HG03060 (cell line): ENCODE results near the gene RIOX2.

Experiments used
- ATAC-seq: cut with Tn5 transposase; IDR thresholded peaks from one replicate; pipeline ENCODE4 v1.9.1; 2021; ENCODE audit warnings: low read depth, moderate number of reproducible peaks; ENCODE audit not compliant: unreplicated experiment

Gene RIOX2

DNA sequence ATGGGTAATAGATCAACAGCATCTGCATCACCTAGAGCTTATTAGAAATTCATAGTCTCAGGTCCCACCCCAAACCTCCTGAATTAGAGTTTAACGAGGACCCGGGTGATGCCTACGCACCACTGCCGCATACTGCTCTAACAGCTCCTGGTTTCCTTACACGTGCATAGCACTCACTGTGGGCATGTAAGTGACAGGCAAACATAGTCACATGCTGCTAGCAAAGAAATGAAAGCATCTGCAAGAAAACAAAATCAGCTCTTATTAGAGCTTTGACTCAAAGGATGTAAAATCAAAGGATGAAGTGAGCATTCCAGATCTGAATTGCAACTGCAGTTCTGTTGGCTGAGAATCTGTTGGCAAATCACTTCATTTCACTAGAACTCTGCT, 19.1 kb upstream of the RIOX2 start:
- no peak for ATAC-seq

DNA sequence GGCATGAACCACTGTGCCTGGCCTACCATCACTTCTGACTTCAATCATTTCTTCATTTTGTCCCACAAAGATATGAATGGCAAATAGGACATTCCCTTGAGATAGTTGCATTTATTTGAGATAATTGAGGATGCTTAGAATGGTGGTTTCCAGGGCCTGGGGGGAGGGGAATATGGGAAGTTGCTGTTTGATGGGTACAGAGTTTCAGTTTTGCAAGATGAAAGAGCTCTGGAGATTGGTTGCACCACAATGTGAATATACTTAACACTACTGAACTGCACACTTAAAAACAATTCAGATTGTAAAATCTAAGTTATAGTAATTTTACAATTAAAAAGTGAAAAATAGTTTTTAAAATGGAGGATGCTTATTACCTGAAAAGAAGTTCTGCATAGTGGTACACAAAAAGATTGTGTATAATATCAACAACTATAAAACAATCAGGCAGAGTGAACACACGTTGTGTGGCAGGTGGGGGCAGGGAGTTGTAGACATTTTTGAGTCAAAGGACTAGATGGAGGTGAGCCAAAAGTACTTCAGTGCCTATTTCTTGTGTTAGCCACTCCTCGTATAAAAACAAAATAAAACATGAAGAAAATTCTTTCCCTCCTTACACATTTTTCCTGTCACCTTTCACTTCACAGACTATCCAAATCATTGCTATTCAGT, 18.5 kb upstream of the RIOX2 start:
- ATAC-seq = no peak

- ATAC-seq = no peak
Observed at GRCh38 chr3:97988784-97989568, 16.7 kb upstream of the RIOX2 start.

- ATAC-seq = no peak
Observed at GRCh38 chr3:97987306-97987705, 15.1 kb upstream of the RIOX2 start.

DNA sequence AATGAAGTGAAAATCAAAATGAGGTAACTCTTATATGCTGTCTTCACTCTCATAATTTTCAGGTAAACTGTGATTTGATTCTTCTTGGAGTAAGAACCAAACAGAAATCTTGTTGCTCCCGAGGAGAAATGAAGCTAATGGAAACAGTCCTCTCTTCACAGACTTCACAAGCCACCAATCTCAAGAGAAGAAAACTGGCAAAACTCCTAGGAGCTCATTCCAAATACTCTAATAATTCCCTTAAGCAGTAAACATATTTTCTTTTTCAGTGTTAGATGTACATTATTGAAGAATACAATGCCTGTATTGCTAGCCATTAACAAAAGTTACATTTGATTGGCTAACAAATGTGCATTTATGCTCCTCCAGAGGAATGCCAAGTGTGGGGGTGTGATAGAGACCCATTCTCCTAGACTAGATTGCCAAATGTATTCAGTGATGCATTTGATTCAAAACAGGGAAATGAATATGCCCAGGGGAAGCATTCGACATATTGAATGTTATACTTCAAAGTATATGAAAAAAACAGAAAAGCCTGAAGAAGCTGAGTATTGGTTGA, 11.8 kb upstream of the RIOX2 start:
- no peak for ATAC-seq

GRCh38 chr3:97981886-97982285, 9.7 kb upstream of the RIOX2 start:
- ATAC-seq = no peak

DNA sequence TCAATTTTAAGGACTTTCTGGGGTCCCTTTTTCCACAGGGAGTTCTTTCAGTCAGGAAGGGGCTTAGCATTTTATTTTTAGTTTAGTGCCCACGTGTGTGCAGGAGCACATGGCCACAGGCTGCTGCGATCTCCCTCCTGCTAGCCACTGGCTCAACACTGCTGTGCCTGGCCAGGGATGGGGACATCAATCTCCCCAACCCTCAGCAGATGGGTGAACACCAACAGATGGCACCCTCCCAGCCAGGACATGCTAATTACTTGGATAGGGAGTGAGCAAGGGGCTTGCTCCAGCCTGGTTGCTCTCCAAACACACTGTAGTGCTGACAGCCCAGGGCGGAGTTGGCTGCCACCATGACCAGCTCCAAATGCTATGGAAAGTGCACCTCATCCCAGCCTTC, 7.4 kb upstream of the RIOX2 start:
- no peak for ATAC-seq

DNA sequence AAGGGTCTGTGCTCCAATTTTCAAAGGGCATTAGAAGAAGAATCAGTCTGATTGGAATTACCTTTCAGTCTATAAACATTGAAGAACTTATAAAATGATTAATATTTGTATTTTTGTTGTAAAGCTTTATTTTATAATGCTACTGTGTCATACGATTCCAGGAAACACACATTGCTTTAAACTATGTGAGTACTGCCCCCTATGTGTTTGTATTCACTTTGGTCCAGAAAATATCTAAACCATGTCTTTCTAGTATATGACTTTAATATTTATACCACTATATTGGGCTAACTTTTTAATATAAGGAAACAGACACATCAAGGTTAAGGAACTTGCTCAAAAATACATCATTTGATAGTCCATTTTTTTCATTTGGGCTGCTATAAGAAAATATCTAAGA, 3.2 kb upstream of the RIOX2 start:
- ATAC-seq = no peak

DNA sequence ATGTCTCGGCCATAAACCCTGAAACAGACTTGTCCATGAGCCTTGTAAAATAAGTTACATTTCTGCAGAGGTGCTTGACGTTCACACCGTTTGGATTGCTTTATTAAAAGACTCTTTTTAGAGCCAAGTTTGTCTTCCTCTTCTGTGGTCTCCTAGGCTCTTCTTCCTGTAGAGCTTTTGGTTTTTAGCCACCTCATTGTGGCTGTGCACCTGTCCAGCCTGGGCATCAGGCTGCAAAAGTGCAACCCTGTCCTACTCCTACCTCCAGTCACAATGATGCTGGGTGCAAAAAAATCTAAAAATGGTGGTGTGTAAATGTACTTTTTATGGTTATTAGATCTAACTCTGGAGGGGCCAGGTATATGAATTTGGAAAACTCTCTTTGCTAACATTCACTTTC, 2.8 kb upstream of the RIOX2 start:
- no peak for ATAC-seq

DNA sequence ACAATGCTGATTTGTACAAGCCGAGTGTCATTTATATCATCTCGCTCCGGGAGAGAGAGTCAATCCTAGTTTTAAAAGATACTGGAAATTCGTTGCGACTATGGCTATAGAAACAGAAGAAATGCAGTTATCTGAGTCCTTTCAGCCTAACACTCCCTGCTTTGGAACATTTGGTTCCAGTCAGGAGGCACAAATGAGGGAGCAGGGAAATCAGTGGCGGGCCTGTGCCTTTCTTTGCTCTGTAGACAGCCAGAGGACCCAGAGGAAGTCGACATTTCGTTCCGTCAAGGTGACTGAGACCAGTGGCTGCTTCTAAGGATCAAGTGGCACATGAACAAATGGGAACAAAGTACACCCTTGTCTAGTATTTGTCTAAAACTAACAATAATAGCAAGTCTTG, 745 bp upstream of the RIOX2 start:
- ATAC-seq = no peak

GRCh38 chr3:97970956-97971620, 1.1 kb downstream of the RIOX2 start:
- no peak for ATAC-seq

DNA sequence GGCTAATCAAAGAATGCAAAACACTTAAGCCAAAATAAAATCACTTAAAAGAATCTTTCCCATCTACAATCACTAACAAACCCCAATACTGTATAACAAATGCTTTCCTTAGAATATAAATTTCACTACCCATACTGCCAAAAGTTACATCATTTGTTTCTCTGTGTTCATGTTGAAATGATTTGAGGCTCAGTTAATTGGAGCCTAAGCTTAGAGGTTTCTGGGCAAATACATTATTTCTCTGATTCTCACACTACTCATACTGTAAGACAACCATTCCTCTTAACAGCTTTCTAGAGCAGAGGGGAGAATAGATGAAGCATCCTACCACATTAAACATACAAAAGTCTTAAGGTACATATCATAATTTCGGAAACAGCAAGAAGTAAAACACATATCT, 2.1 kb downstream of the RIOX2 start:
- ATAC-seq = no peak

DNA sequence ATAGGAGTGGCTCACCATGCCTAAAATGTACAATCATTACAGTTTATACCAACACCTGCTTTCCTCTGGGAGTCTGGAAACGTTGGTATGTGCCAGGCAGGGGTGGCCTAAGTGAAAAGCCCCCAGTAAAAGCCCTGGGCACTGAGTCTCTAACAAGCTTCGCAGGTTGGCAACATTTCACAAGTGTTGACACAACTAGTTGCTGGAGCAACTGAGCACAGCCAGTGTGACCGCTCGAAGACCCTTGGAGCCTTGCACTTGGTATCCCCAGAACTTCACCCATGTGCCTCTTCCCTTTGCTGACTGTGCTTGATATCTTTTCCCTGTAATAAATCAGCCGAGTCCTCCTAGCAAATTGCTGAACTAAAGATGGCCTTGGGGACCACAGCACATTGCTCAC, 2.7 kb downstream of the RIOX2 start:
- no peak for ATAC-seq

DNA sequence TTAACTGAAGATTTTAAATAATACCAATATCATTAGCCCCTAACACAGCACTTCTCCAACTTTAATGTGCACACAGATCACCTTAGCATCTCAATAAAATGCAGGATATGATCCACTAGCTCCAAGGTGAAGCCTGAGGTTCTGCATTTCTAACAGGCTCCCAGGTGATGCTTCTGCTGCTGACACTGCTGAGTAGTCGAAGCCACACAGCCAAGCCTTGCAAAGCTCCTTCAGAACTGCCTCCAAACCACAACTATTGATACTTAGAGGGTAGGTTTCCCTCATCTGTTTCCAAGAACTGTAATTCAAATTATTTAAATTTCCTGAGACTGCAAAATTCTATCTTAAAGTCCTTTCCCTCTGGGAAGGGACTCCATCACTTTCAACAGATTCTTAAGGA, 3.9 kb downstream of the RIOX2 start:
- ATAC-seq = no peak

- no peak for ATAC-seq
Observed at GRCh38 chr3:97967966-97968365, 4.3 kb downstream of the RIOX2 start.

- no peak for ATAC-seq
Observed at GRCh38 chr3:97960993-97961766, 11.1 kb downstream of the RIOX2 start.

DNA sequence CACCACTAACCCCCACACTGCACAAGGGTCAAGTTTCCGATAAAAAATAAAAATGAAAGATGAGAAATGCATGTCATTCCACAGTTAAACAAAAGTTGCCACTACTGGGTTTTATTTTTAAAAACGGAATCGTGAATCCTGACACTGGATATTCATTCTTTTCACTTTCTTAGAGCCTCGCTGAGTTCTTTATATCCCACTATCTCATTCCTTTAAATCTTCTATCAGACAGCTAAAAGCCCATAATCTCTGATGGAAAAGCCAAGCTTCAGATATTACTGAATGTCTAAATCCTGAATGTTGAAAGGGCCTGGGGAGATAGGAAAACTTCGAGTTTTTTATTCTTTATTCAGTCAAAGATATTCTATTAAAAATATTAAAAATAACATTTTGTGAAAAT, 11.7 kb downstream of the RIOX2 start:
- no peak for ATAC-seq

- no peak for ATAC-seq
Observed at GRCh38 chr3:97959872-97960271, 12.4 kb downstream of the RIOX2 start.

- ATAC-seq = no peak
Observed at GRCh38 chr3:97958796-97959195, 13.4 kb downstream of the RIOX2 start.

- no peak for ATAC-seq
Observed at GRCh38 chr3:97958396-97958795, 13.8 kb downstream of the RIOX2 start.
